MG63 (cell line): Measurements from ENCODE around the gene OR1F1. TPM values are rescaled to one million over a fixed set of nuclear protein-coding genes. Genes with fewer than 3 reads are reported as not detected.

Experiments used
- DNase-seq: peaks from one replicate; pipeline ENCODE4 v3.0.0-alpha.2; 2020
- H3K27me3 ChIP-seq: fragments of 250-450 bp; sonication (Bioruptor Pico); 2 replicates; pipeline ENCODE4 v1.5.1; 2020; ENCODE audit warnings: mild to moderate bottlenecking, moderate library complexity
- H3K36me3 ChIP-seq: fragments of 250-450 bp; sonication (Bioruptor Pico); 2 replicates; pipeline ENCODE4 v1.5.1; 2020; ENCODE audit warnings: mild to moderate bottlenecking, moderate library complexity
- H3K4me3 ChIP-seq: fragments of 250-450 bp; sonication (Bioruptor Pico); 2 replicates; pipeline ENCODE4 v1.5.1; 2020; ENCODE audit warnings: mild to moderate bottlenecking, moderate library complexity
- H3K9me3 ChIP-seq: fragments of 250-450 bp; sonication (Bioruptor Pico); 2 replicates; pipeline ENCODE4 v1.5.1; 2020; ENCODE audit warnings: mild to moderate bottlenecking, moderate library complexity
- total RNA-seq: library from RNA; depleted of rRNA; stranded (reverse); fragments of >200 nt; shearing (Covaris generic); gene quantifications from 2 replicates; pipeline ENCODE4 v1.2.3, GENCODE V29; 2014; ENCODE audit warnings: low replicate concordance; rRNA removed

The OR1F1 gene
- total RNA-seq, 1 experiment from 2014 or later: not detected

DNA sequence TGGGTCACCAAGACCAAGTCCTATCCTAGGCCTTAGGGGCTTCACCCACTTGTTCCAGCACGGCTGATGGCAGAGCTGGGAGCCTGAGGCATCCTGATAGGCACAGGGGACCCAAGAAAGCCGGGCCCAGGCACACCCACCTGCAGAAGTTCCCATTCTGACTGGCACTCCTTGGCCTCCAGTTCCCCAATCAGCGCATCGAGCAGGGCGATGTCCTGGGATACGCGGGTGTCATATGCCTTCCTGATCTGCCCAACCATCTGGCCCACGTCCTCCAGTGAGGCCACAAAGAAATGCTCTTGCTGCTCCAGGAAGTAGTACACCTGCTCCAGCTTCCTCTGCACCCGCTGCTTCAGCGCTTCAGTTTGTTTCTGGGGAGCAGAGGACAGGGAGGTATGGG lies 58.9 kb downstream of the OR1F1 start:
- no peak overlapping the region for H3K4me3 ChIP-seq
- no peaks in the 10 kb centered on the region for H3K9me3 ChIP-seq
- H3K36me3 ChIP-seq: no peaks in the 10 kb centered on the region
- no peaks in the 10 kb centered on the region for H3K27me3 ChIP-seq
- no peak for DNase-seq

DNA sequence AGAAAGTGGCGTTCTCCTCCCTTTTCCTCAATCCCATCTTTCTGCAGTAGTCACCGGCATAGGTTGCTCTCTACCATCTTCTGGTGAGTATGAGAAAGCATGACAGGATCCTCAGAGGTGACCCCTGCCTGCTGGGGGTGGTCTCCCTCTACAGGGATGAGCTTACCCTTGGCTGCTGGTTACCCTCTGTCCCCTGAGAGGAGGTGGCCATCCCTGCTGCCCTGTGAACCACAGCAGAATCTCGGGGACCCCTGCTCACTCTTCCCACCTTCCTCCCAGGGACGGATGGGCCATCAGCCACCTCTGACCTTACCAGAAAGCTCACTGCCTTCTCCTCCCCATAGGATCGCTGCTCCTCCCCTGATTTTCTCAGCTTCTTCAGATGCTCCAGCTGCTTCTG lies 60.6 kb downstream of the OR1F1 start:
- H3K36me3 ChIP-seq: no peaks in the 10 kb centered on the region
- no peaks in the 10 kb centered on the region for H3K9me3 ChIP-seq
- no peak for DNase-seq
- H3K4me3 ChIP-seq: no peak overlapping the region
- no peaks in the 10 kb centered on the region for H3K27me3 ChIP-seq

DNA sequence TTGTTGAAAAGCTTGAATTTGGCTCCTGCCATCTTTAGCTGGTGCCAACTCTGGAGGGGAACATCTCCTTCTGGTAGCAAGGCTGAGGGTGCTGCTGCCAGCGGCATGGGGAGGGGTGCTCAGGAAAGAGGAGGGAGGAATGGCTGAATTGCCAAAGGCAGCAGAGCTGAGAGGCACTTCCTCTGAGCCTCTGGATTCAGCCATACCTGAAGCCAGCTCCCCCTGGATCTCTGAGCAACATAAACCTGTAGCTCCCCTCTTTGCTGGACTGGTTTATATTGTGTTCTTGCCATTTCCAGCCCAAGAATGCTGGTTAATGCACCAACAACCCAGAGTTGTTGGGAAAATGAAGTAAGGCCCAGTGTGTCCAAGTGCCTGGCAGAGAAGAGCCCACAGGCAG lies 61.0 kb downstream of the OR1F1 start:
- no peaks in the 10 kb centered on the region for H3K36me3 ChIP-seq
- H3K9me3 ChIP-seq: no peaks in the 10 kb centered on the region
- H3K27me3 ChIP-seq: no peaks in the 10 kb centered on the region
- no peak for DNase-seq
- H3K4me3 ChIP-seq: no peak overlapping the region

DNA sequence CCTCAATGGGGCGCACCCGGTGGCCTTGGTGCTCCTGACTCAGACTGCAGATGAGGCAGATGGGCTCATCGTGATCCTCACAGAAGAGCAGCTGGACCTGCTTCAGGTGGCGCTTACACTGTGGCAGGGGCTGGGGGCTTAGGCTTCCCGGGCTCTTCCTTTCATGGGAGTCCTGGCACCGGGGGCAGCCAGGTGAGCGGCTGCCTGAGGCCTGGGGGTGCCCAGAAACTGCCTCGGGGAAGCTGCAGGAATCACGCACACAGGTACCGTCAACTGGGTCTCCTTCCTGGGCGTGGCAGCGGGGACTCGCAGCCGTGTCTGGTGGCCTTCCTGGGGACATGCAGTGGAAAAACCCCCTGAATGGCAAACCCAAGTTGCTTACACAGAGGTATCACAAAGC lies 61.4 kb downstream of the OR1F1 start:
- Histone ChIP-seq H3K27me3 (no peaks in the 10 kb centered on the region), H3K4me3 (no peak overlapping the region), H3K9me3 (no peaks in the 10 kb centered on the region), H3K36me3 (no peaks in the 10 kb centered on the region)
- no peak for DNase-seq

GRCh38 chr16:3252967-3253366 lies 65.0 kb downstream of the OR1F1 start:
- H3K36me3 ChIP-seq: no peaks in the 10 kb centered on the region
- no peaks in the 10 kb centered on the region for H3K27me3 ChIP-seq
- H3K4me3 ChIP-seq: no peak overlapping the region
- DNase-seq: no peak
- H3K9me3 ChIP-seq: no peaks in the 10 kb centered on the region

- Histone ChIP-seq H3K36me3 (no peaks in the 10 kb centered on the region), H3K27me3 (no peaks in the 10 kb centered on the region), H3K9me3 (no peaks in the 10 kb centered on the region), H3K4me3 (no peak overlapping the region)
- DNase-seq: no peak
Measured at GRCh38 chr16:3254309-3254708, 66.3 kb downstream of the OR1F1 start.

Other genes starting within 250 kb of the OR1F1 start
- 0.26 and 1.0 TPM in 2 replicates for gene KREMEN2, start 223.9 kb upstream of the OR1F1 start, total RNA-seq
- gene PAQR4, start 218.9 kb upstream of the OR1F1 start, total RNA-seq: 23.5 and 38.1 TPM in 2 replicates
- 12.0 and 30.3 TPM in 2 replicates for gene PKMYT1, start 207.8 kb upstream of the OR1F1 start, total RNA-seq
- gene CLDN9, start 175.3 kb upstream of the OR1F1 start, total RNA-seq: not detected in 2 replicates
- not detected in 2 replicates for gene CLDN6, start 170.0 kb upstream of the OR1F1 start, total RNA-seq
- gene TNFRSF12A, start 167.8 kb upstream of the OR1F1 start, total RNA-seq: 541 and 602 TPM in 2 replicates
- gene HCFC1R1, start 164.3 kb upstream of the OR1F1 start, total RNA-seq: 2.9 and 60.7 TPM in 2 replicates
- 63.2 and 118 TPM in 2 replicates for gene THOC6, start 164.2 kb upstream of the OR1F1 start, total RNA-seq
- not detected in 2 replicates for gene BICDL2, start 151.3 kb upstream of the OR1F1 start, total RNA-seq
- not detected in 2 replicates for gene MMP25, start 141.6 kb upstream of the OR1F1 start, total RNA-seq
- 4.4 and 11.5 TPM in 2 replicates for gene IL32, start 122.6 kb upstream of the OR1F1 start, total RNA-seq
- not detected in 2 replicates for gene ZSCAN10, start 88.9 kb upstream of the OR1F1 start, total RNA-seq
- 15.5 and 22.6 TPM in 2 replicates for gene ZNF205, start 75.6 kb upstream of the OR1F1 start, total RNA-seq
- 2.8 and 11.9 TPM in 2 replicates for gene ZNF213, start 53.2 kb upstream of the OR1F1 start, total RNA-seq
- 3.4 and 5.8 TPM in 2 replicates for gene ZNF200, start 47.0 kb downstream of the OR1F1 start, total RNA-seq
- gene MEFV, start 68.4 kb downstream of the OR1F1 start, total RNA-seq: 0.07 TPM in 1 of 2 replicates, not detected in the other
- gene ZNF263, start 95.3 kb downstream of the OR1F1 start, total RNA-seq: 48.3 and 74.7 TPM in 2 replicates
- gene TIGD7, start 117.2 kb downstream of the OR1F1 start, total RNA-seq: 5.2 and 10.7 TPM in 2 replicates
- gene ZNF75A, start 117.3 kb downstream of the OR1F1 start, total RNA-seq: 13.7 and 20.3 TPM in 2 replicates
- not detected in 2 replicates for gene OR2C1, start 167.7 kb downstream of the OR1F1 start, total RNA-seq
- 10.2 and 17.0 TPM in 2 replicates for gene ZSCAN32, start 212.8 kb downstream of the OR1F1 start, total RNA-seq
- gene ZNF174, start 213.0 kb downstream of the OR1F1 start, total RNA-seq: 19.4 and 22.6 TPM in 2 replicates